ENCODE measurements around the gene MRPL12. TPM values are rescaled to one million over a fixed set of nuclear protein-coding genes. Genes with fewer than 3 reads are reported as not detected.

The MRPL12 gene
- total RNA-seq, 1 donor from 2014 or later: 106 TPM

- DNase-seq (ENCODE audit: low read depth, low spot score): no peak
- H3K36me3 Mint-ChIP-seq (ENCODE audit: low read depth): no peaks in the 10 kb centered on the region
- H3K9me3 Mint-ChIP-seq: no peaks in the 10 kb centered on the region
- H3K4me1 Mint-ChIP-seq: no peaks in the 10 kb centered on the region
- H3K27ac Mint-ChIP-seq (ENCODE audit: unreplicated experiment): no peak overlapping the region
- no peak overlapping the region for H3K4me3 Mint-ChIP-seq
- TF ChIP-seq, protein P1, sequence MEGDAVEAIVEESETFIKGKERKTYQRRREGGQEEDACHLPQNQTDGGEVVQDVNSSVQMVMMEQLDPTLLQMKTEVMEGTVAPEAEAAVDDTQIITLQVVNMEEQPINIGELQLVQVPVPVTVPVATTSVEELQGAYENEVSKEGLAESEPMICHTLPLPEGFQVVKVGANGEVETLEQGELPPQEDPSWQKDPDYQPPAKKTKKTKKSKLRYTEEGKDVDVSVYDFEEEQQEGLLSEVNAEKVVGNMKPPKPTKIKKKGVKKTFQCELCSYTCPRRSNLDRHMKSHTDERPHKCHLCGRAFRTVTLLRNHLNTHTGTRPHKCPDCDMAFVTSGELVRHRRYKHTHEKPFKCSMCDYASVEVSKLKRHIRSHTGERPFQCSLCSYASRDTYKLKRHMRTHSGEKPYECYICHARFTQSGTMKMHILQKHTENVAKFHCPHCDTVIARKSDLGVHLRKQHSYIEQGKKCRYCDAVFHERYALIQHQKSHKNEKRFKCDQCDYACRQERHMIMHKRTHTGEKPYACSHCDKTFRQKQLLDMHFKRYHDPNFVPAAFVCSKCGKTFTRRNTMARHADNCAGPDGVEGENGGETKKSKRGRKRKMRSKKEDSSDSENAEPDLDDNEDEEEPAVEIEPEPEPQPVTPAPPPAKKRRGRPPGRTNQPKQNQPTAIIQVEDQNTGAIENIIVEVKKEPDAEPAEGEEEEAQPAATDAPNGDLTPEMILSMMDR (conservative IDR thresholded peaks at IDR 0.05): no peak
- no peaks in the 10 kb centered on the region for H3K27me3 Mint-ChIP-seq (ENCODE audit: low read depth)
These were observed 38.7 kb downstream of the MRPL12 start for GRCh38 chr17:81741594-81742452.

Small RNA genes lying within 50 kb of the gene (microRNA-seq; reads per million reads assigned to microRNA genes)
- 6.5 reads per million, percentile 5 among the genes with 10 or more reads in this experiment for gene MIR6786

Other genes with a start within 250 kb of the MRPL12 start
- gene ACTG1, start 190.6 kb upstream of the MRPL12 start, total RNA-seq: 4,235 and 4,315 TPM in 2 replicates
- gene FSCN2, start 175.0 kb upstream of the MRPL12 start, total RNA-seq: 0.43 and 0.56 TPM in 2 replicates
- 45.0 and 48.3 TPM in 2 replicates for gene FAAP100, start 151.0 kb upstream of the MRPL12 start, total RNA-seq
- gene NPLOC4, start 66.3 kb upstream of the MRPL12 start, total RNA-seq: 89.8 and 97.7 TPM in 2 replicates
- 1.5 and 1.6 TPM in 2 replicates for gene TSPAN10, start 66.2 kb upstream of the MRPL12 start, total RNA-seq
- gene PDE6G, start 46.8 kb upstream of the MRPL12 start, total RNA-seq: 0.45 and 0.79 TPM in 2 replicates
- 25.5 and 28.2 TPM in 2 replicates for gene OXLD1, start 36.8 kb upstream of the MRPL12 start, total RNA-seq
- 37.0 and 38.3 TPM in 2 replicates for gene CCDC137, start 36.6 kb upstream of the MRPL12 start, total RNA-seq
- 51.0 and 53.7 TPM in 2 replicates for gene ARL16, start 19.6 kb upstream of the MRPL12 start, total RNA-seq
- gene HGS, start 19.4 kb upstream of the MRPL12 start, total RNA-seq: 103 and 108 TPM in 2 replicates
- gene SLC25A10, start 8.9 kb downstream of the MRPL12 start, total RNA-seq: 27.1 and 28.8 TPM in 2 replicates
- not detected in 2 replicates for gene GCGR, start 100.8 kb downstream of the MRPL12 start, total RNA-seq
- 189 and 200 TPM in 2 replicates for gene MCRIP1, start 129.9 kb downstream of the MRPL12 start, total RNA-seq
- gene PPP1R27, start 131.7 kb downstream of the MRPL12 start, total RNA-seq: not detected in 2 replicates
- 364 and 368 TPM in 2 replicates for gene P4HB, start 157.2 kb downstream of the MRPL12 start, total RNA-seq
- gene ARHGDIA, start 168.0 kb downstream of the MRPL12 start, total RNA-seq: 405 and 429 TPM in 2 replicates
- gene ALYREF, start 188.2 kb downstream of the MRPL12 start, total RNA-seq: 216 and 217 TPM in 2 replicates
- gene ANAPC11, start 188.4 kb downstream of the MRPL12 start, total RNA-seq: 199 and 200 TPM in 2 replicates
- gene NPB, start 198.9 kb downstream of the MRPL12 start, total RNA-seq: 0.93 and 1.1 TPM in 2 replicates
- gene PCYT2, start 208.0 kb downstream of the MRPL12 start, total RNA-seq: 86.2 and 92.4 TPM in 2 replicates
- gene SIRT7, start 214.8 kb downstream of the MRPL12 start, total RNA-seq: 25.5 and 26.2 TPM in 2 replicates
- 24.1 and 24.2 TPM in 2 replicates for gene MAFG, start 224.4 kb downstream of the MRPL12 start, total RNA-seq
- 93.0 and 102 TPM in 2 replicates for gene PYCR1, start 233.9 kb downstream of the MRPL12 start, total RNA-seq
- gene MYADML2, start 243.9 kb downstream of the MRPL12 start, total RNA-seq: 0.11 TPM in 1 of 2 replicates, not detected in the other